WTC11 (cell line): Measurements from ENCODE around the gene EBLN2. TPM values are rescaled to one million over a fixed set of nuclear protein-coding genes. Genes with fewer than 3 reads are reported as not detected.

Experiments
- ATAC-seq: fragments of 200-7000 bp; cut with Tn5 transposase; 2 replicates; pipeline ENCODE4 v1.10.0; 2021; ENCODE audit warnings: mild to moderate bottlenecking, moderate library complexity
- CTCF ChIA-PET: fragments of 300-600 bp; sonication (Branson Sonifier 250); formaldehyde crosslinking; loops from one replicate; lab custom pipeline; 2021; ENCODE audit warnings: antibody characterized with exemption; lab: Charles Lee
- POLR2A ChIA-PET: fragments of 350-600 bp; sonication (Branson Sonifier 250); formaldehyde crosslinking; loops from one replicate; lab custom pipeline; 2021; ENCODE audit warnings: antibody characterized with exemption; lab: Charles Lee
- DNase-seq: peaks from one replicate; pipeline ENCODE4 v3.0.0; 2021; ENCODE audit warnings: low spot score
- H3K27ac Mint-ChIP-seq: 2 replicates; pipeline ENCODE4 v1.8.0; 2021; ENCODE audit warnings: mixed read lengths
- H3K27me3 Mint-ChIP-seq: 2 replicates; pipeline ENCODE4 v1.8.0; 2021; ENCODE audit warnings: low read depth, mild to moderate bottlenecking, moderate library complexity, mixed read lengths
- H3K36me3 Mint-ChIP-seq: 2 replicates; pipeline ENCODE4 v1.8.0; 2021; ENCODE audit warnings: mixed read lengths
- H3K4me1 Mint-ChIP-seq: 2 replicates; pipeline ENCODE4 v1.8.0; 2022; ENCODE audit warnings: mixed read lengths
- H3K4me3 Mint-ChIP-seq: 2 replicates; pipeline ENCODE4 v1.8.0; 2021; ENCODE audit warnings: mild to moderate bottlenecking, moderate library complexity, mixed read lengths
- H3K9me3 Mint-ChIP-seq: 2 replicates; pipeline ENCODE4 v1.8.0; 2021; ENCODE audit warnings: mixed read lengths
- ARID4B ChIP-seq: sonication (generic); formaldehyde crosslinking; IDR thresholded peaks from 2 replicates; pipeline ENCODE4 v1.8.0; 2023; ENCODE audit warnings: missing genetic modification reagents, mild to moderate bottlenecking, borderline replicate concordance
- ATF2 ChIP-seq: sonication (generic); formaldehyde crosslinking; IDR thresholded peaks from 2 replicates; pipeline ENCODE4 v1.8.1; 2022; ENCODE audit warnings: low read depth, missing genetic modification reagents, borderline replicate concordance
- ATF3 ChIP-seq: sonication (generic); formaldehyde crosslinking; conservative IDR thresholded peaks from 2 replicates; pipeline ENCODE4 v1.8.1; 2022; ENCODE audit warnings: mild to moderate bottlenecking, missing genetic modification reagents
- CREB1 ChIP-seq: sonication (generic); formaldehyde crosslinking; IDR thresholded peaks from 2 replicates; pipeline ENCODE4 v1.8.0; 2023; ENCODE audit warnings: mild to moderate bottlenecking, missing genetic modification reagents
- ERG ChIP-seq: fragments of 250-450 bp; sonication (Bioruptor Pico); IDR thresholded peaks from 2 replicates; pipeline ENCODE4 v1.8.0; 2021; ENCODE audit warnings: mild to moderate bottlenecking
- FOXP1 ChIP-seq: sonication (generic); formaldehyde crosslinking; IDR thresholded peaks from 2 replicates; pipeline ENCODE4 v1.8.0; 2022; ENCODE audit warnings: missing genetic modification reagents, mild to moderate bottlenecking, moderate library complexity, borderline replicate concordance
- GABPB1 ChIP-seq: sonication (generic); formaldehyde crosslinking; IDR thresholded peaks from 2 replicates; pipeline ENCODE4 v1.8.1; 2023; ENCODE audit warnings: mild to moderate bottlenecking, missing genetic modification reagents
- GRHL2 ChIP-seq: fragments of 250-450 bp; sonication (Bioruptor Pico); IDR thresholded peaks from 2 replicates; pipeline ENCODE4 v1.8.0; 2022; ENCODE audit warnings: mild to moderate bottlenecking, moderate library complexity; ENCODE audit not compliant: insufficient replicate concordance, severe bottlenecking
- GTF2I ChIP-seq: fragments of 250-450 bp; sonication (Bioruptor Pico); conservative IDR thresholded peaks from 2 replicates; pipeline ENCODE4 v1.4.0; 2021; ENCODE audit warnings: mild to moderate bottlenecking
- MAX ChIP-seq: sonication (generic); formaldehyde crosslinking; IDR thresholded peaks from 2 replicates; pipeline ENCODE4 v1.8.0; 2022; ENCODE audit warnings: mild to moderate bottlenecking, missing genetic modification reagents
- MLX ChIP-seq: sonication (generic); formaldehyde crosslinking; IDR thresholded peaks from 2 replicates; pipeline ENCODE4 v1.8.1; 2023; ENCODE audit warnings: mild to moderate bottlenecking, missing genetic modification reagents, moderate library complexity
- NR1H2 ChIP-seq: sonication (generic); formaldehyde crosslinking; IDR thresholded peaks from 2 replicates; pipeline ENCODE4 v1.9.0; 2021; ENCODE audit warnings: mild to moderate bottlenecking, moderate library complexity, missing genetic modification reagents
- PRRX2 ChIP-seq: fragments of 250-450 bp; sonication (Bioruptor Pico); IDR thresholded peaks from 2 replicates; pipeline ENCODE4 v1.8.0; 2021; ENCODE audit warnings: mild to moderate bottlenecking
- RORB ChIP-seq: fragments of 250-450 bp; sonication (Bioruptor Pico); IDR thresholded peaks from 2 replicates; pipeline ENCODE4 v1.9.0; 2021; ENCODE audit warnings: mild to moderate bottlenecking
- TP53 ChIP-seq: sonication (generic); formaldehyde crosslinking; IDR thresholded peaks from 2 replicates; pipeline ENCODE4 v1.8.1; 2023; ENCODE audit warnings: mild to moderate bottlenecking, missing genetic modification reagents
- USF2 ChIP-seq: sonication (generic); formaldehyde crosslinking; IDR thresholded peaks from 2 replicates; pipeline ENCODE4 v1.8.1; 2023; ENCODE audit warnings: mild to moderate bottlenecking, missing genetic modification reagents, moderate library complexity
- ZNF219 ChIP-seq: sonication (generic); formaldehyde crosslinking; IDR thresholded peaks from 2 replicates; pipeline ENCODE4 v1.8.0; 2023; ENCODE audit warnings: missing genetic modification reagents, mild to moderate bottlenecking, borderline replicate concordance
- ZNF425 ChIP-seq: fragments of 250-450 bp; sonication (Bioruptor Pico); conservative IDR thresholded peaks from 2 replicates; pipeline ENCODE4 v1.9.0; 2021; ENCODE audit warnings: mild to moderate bottlenecking
- total RNA-seq: library from RNA; stranded (reverse); gene quantifications from 3 replicates; pipeline ENCODE4 v1.2.3, GENCODE V29; 2021

The EBLN2 gene
- total RNA-seq, 1 experiment from 2014 or later, result 4.3 TPM

- H3K27ac Mint-ChIP-seq, result no peak overlapping the region
These were observed 19.7 kb downstream of the EBLN2 start for GRCh38 chr3:73081140-73081539.

GRCh38 chr3:73084170-73084569 lies 22.7 kb downstream of the EBLN2 start:
- H3K36me3 Mint-ChIP-seq, result no peaks in the 10 kb centered on the region
- no peak for ATAC-seq
- TF ChIP-seq MLX (CRISPR knock-in tag) (no peak), ZNF425 (CRISPR knock-in tag) (no peak), FOXP1 (CRISPR knock-in tag) (no peak), CREB1 (CRISPR knock-in tag) (no peak), PRRX2 (no peak), MAX (CRISPR knock-in tag) (no peak), ATF2 (CRISPR knock-in tag) (no peak), USF2 (CRISPR knock-in tag) (no peak), GABPB1 (CRISPR knock-in tag) (no peak), ATF3 (CRISPR knock-in tag) (no peak), NR1H2 (CRISPR knock-in tag) (no peak), GTF2I (CRISPR knock-in tag) (no peak), ZNF219 (no peak), ERG (CRISPR knock-in tag) (no peak)
- H3K27me3 Mint-ChIP-seq, result no peaks in the 10 kb centered on the region
- no peak overlapping the region for H3K4me3 Mint-ChIP-seq
- H3K9me3 Mint-ChIP-seq, result no peaks in the 10 kb centered on the region
- no peaks in the 10 kb centered on the region for H3K4me1 Mint-ChIP-seq
- DNase-seq, result no peak
- ChIA-PET CTCF (interaction anchor here (0.8 kb wide), 1 partner anchor 146 kb away, joined by 3 read pairs; no protein-coding TSS in a partner anchor), POLR2A (interaction anchor here (0.7 kb wide), 1 partner anchor 196 kb away, joined by 4 read pairs; no protein-coding TSS in a partner anchor)
- H3K27ac Mint-ChIP-seq, result no peak overlapping the region

More at GRCh38 chr3:73081140-73081539, 19.7 kb downstream of the EBLN2 start:
- DNase-seq, result no peak
- Mint-ChIP-seq H3K27me3 (no peaks in the 10 kb centered on the region), H3K4me1 (no peaks in the 10 kb centered on the region), H3K4me3 (no peak overlapping the region)
- TF ChIP-seq RORB (no peak), ARID4B (CRISPR knock-in tag) (no peak), TP53 (CRISPR knock-in tag) (no peak), GRHL2 (CRISPR knock-in tag) (no peak)
- TF ChIP-seq, all 79 proteins: peak for 0
- Mint-ChIP-seq H3K36me3 (no peaks in the 10 kb centered on the region), H3K9me3 (no peaks in the 10 kb centered on the region)
- ATAC-seq, result no peak
- ChIA-PET CTCF (interaction anchor here (0.6 to 1.0 kb wide), 3 partner anchors 38 to 1205 kb away, joined by 3 read pairs; no protein-coding TSS in a partner anchor), POLR2A (no interaction called here)
